ENCODE measurements around the gene TPMT. TPM values are rescaled to one million over a fixed set of nuclear protein-coding genes. Genes with fewer than 3 reads are reported as not detected.

The TPMT gene
- total and polyA plus RNA-seq, 2 of the 13 experiments (the other 11 are each of a cell fraction or from before 2014, with no cell fraction given): 11.1 to 22.8 TPM

DNA sequence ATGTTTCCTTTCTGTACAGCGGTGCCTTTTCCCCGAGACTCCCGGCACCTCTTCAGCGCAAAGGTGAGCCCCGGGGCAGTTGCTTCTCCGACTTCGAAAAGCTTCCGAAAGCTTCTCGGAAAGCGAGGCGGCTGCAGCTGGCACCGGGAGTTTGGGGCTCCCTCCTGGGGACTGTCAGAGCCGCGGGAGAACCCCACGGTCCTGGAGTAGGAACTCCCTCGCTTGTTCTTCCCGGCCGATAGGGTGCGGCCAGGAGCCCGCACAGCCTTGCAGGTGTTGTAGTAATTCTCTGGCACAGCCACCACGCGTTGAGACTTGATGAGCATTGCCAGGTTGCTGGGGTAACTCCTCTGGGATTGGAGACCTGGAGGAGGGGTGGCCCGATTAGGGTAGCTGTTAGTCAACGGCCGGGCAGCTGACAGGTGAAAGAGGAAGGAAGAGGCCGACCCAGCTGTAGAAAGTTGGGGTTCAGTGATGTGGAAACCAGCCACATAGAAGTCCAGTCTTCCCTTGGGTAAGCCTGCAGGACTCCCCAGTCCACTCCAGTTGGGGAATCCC is 1.1 kb upstream of the TPMT start (continued):
- TF ChIP-seq, protein P1, sequence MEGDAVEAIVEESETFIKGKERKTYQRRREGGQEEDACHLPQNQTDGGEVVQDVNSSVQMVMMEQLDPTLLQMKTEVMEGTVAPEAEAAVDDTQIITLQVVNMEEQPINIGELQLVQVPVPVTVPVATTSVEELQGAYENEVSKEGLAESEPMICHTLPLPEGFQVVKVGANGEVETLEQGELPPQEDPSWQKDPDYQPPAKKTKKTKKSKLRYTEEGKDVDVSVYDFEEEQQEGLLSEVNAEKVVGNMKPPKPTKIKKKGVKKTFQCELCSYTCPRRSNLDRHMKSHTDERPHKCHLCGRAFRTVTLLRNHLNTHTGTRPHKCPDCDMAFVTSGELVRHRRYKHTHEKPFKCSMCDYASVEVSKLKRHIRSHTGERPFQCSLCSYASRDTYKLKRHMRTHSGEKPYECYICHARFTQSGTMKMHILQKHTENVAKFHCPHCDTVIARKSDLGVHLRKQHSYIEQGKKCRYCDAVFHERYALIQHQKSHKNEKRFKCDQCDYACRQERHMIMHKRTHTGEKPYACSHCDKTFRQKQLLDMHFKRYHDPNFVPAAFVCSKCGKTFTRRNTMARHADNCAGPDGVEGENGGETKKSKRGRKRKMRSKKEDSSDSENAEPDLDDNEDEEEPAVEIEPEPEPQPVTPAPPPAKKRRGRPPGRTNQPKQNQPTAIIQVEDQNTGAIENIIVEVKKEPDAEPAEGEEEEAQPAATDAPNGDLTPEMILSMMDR (CRISPR knock-in tag; IDR thresholded peaks at IDR 0.05): peak; percentile 73
- TF ChIP-seq HDAC6 (IDR thresholded peaks at IDR 0.05; ENCODE audit: low read depth, low read length): no peak
- TF ChIP-seq JUN (CRISPR knock-in tag; IDR thresholded peaks at IDR 0.05): no peak
- no peak for TF ChIP-seq ZNF430 (CRISPR knock-in tag; IDR thresholded peaks at IDR 0.05)
- no peak for TF ChIP-seq ATF5 (CRISPR knock-in tag; IDR thresholded peaks at IDR 0.05; ENCODE audit: low read depth)
- no peak for TF ChIP-seq GZF1 (CRISPR knock-in tag; IDR thresholded peaks at IDR 0.05)
- 0 out of 2 replicates have a peak, but pooled peaks have one; percentile 6 for TF ChIP-seq ERF (CRISPR knock-in tag; IDR thresholded peaks at IDR 0.05)
- no peak for TF ChIP-seq GATA4 (IDR thresholded peaks at IDR 0.05; ENCODE audit: borderline replicate concordance, low read depth)
- TF ChIP-seq ZNF567 (CRISPR knock-in tag; IDR thresholded peaks at IDR 0.05; ENCODE audit: borderline replicate concordance): 0 out of 2 replicates have a peak, but pooled peaks have one; percentile 90
- no peak for TF ChIP-seq CBX2 (IDR thresholded peaks at IDR 0.05; ENCODE audit: low read depth, low read length)
- no peak for TF ChIP-seq CBX2 (CRISPR knock-in tag; IDR thresholded peaks at IDR 0.05; ENCODE audit: low read depth)
- no peak for TF ChIP-seq ATF3 (CRISPR knock-in tag; IDR thresholded peaks at IDR 0.05)
- TF ChIP-seq ZFYVE20 (CRISPR knock-in tag; IDR thresholded peaks at IDR 0.05; ENCODE audit: borderline replicate concordance, low read depth): no peak
- peak; percentile 64; the same call in 1 of the 2 replicates for TF ChIP-seq SNAPC2 (CRISPR knock-in tag; IDR thresholded peaks at IDR 0.05)
- TF ChIP-seq ZKSCAN1 (IDR thresholded peaks at IDR 0.05; ENCODE audit: low read length): no peak
- no peak for TF ChIP-seq RAD51 (IDR thresholded peaks at IDR 0.05; ENCODE audit: borderline replicate concordance)
- TF ChIP-seq CCDC6 (CRISPR knock-in tag; IDR thresholded peaks at IDR 0.05): no peak
- TF ChIP-seq HOMEZ (CRISPR knock-in tag; IDR thresholded peaks at IDR 0.05; ENCODE audit: low read depth): no peak
- peak; percentile 80 for TF ChIP-seq ZNF512 (CRISPR knock-in tag; IDR thresholded peaks at IDR 0.05)
- no peak for TF ChIP-seq SP4 (CRISPR knock-in tag; IDR thresholded peaks at IDR 0.05)
- TF ChIP-seq CENPX (CRISPR knock-in tag; IDR thresholded peaks at IDR 0.05): no peak
- no peak for TF ChIP-seq MNT (IDR thresholded peaks at IDR 0.05)
- TF ChIP-seq ZNF720 (CRISPR knock-in tag; IDR thresholded peaks at IDR 0.05): no peak

All from HepG2 (cell line).